ENCODE data around the gene POLD4.

- TF ChIP-seq CTCF (conservative IDR thresholded peaks at IDR 0.05 in 1 of 2, IDR thresholded peaks at IDR 0.05 in 1 of 2; ENCODE audit: low read depth in 1 of 2, low read length in 2 of 2) (no peak), EZH2 (IDR thresholded peaks at IDR 0.05; ENCODE audit: low read length, missing control alignments) (no peak)
These were observed 15.3 kb upstream of the POLD4 start for GRCh38 chr11:67368621-67369020.
